CD14-positive monocyte (primary cell): ENCODE measurements around the gene BRICD5. TPM values are rescaled to one million over a fixed set of nuclear protein-coding genes. Genes with fewer than 3 reads are reported as not detected.

ENCODE experiments used
- DNase-seq, 3 donors: peaks; one replicate each; pipeline ENCODE4 v3.0.0-alpha.2; 2011 to 2022
- H2AFZ ChIP-seq: 2 replicates; pipeline ENCODE4 v1.6.0; 2012; ENCODE audit warnings: mild to moderate bottlenecking, low read depth, low read length, inconsistent platforms; ENCODE audit not compliant: insufficient read depth, poor library complexity, severe bottlenecking
- H3K27ac ChIP-seq, 2 donors: 1 replicate in 1 of 2; 2 replicates in 1 of 2; pipeline ENCODE4 v1.5.1; 2012 to 2013; ENCODE audit warnings: low read length in 2 of 2, control low read depth in 1 of 2, inconsistent platforms in 1 of 2, low read depth in 1 of 2, mild to moderate bottlenecking in 1 of 2
- H3K27me3 ChIP-seq, 2 donors: one replicate each; pipeline versions ENCODE4 v1.6.0 to v1.6.1; 2011 to 2013; ENCODE audit warnings: low read length in 2 of 2; ENCODE audit not compliant: control insufficient read depth in 2 of 2, insufficient read depth in 2 of 2
- H3K36me3 ChIP-seq, 2 donors: replicated peaks in 1 of 2; 1 replicate in 1 of 2; 2 replicates in 1 of 2; pipeline versions ENCODE4 v1.5.1 to v1.6.1; 2012 to 2013; ENCODE audit warnings: low read length in 2 of 2, control low read depth in 1 of 2, inconsistent platforms in 1 of 2, mild to moderate bottlenecking in 1 of 2; ENCODE audit not compliant: insufficient read depth in 2 of 2, control insufficient read depth in 1 of 2
- H3K4me1 ChIP-seq, 2 donors: 1 replicate in 1 of 2; 2 replicates in 1 of 2; pipeline versions ENCODE4 v1.5.1 to v1.6.1; 2012 to 2013; ENCODE audit warnings: low read length in 2 of 2, control low read depth in 1 of 2, inconsistent platforms in 1 of 2, mild to moderate bottlenecking in 1 of 2, moderate library complexity in 1 of 2; ENCODE audit not compliant: insufficient read depth in 2 of 2, control insufficient read depth in 1 of 2
- H3K4me2 ChIP-seq: replicated peaks from 2 replicates; pipeline ENCODE3; 2012; ENCODE audit warnings: low read length, moderate library complexity, mild to moderate bottlenecking; ENCODE audit not compliant: poor library complexity, severe bottlenecking; ENCODE audit errors: extremely low read depth
- H3K4me3 ChIP-seq, 3 experiments: fragments of 200-600 bp in 1 of 3; sonication (generic) in 1 of 3; replicated peaks in 1 of 3; 1 replicate in 2 of 3; 2 replicates in 1 of 3; pipeline ENCODE4 v1.5.1; 2011 to 2013; ENCODE audit warnings: low read length in 3 of 3, mild to moderate bottlenecking in 3 of 3, control low read depth in 2 of 3, low read depth in 2 of 3, inconsistent platforms in 1 of 3, moderate library complexity in 1 of 3
- H3K79me2 ChIP-seq: 2 replicates; pipeline ENCODE4 v1.6.0; 2012; ENCODE audit warnings: mild to moderate bottlenecking, control low read depth, inconsistent platforms, low read length, moderate library complexity; ENCODE audit not compliant: insufficient read depth
- H3K9ac ChIP-seq: 2 replicates; pipeline ENCODE4 v1.6.0; 2017; ENCODE audit warnings: low read length, mild to moderate bottlenecking; ENCODE audit not compliant: insufficient read depth, poor library complexity, severe bottlenecking
- H3K9me3 ChIP-seq, 2 donors: replicated peaks in 1 of 2; 1 replicate in 1 of 2; 2 replicates in 1 of 2; pipeline versions ENCODE4 v1.5.1 to v1.6.1; 2012 to 2013; ENCODE audit warnings: low read length in 2 of 2, control low read depth in 1 of 2; ENCODE audit not compliant: control insufficient read depth in 1 of 2, insufficient read depth in 1 of 2
- H4K20me1 ChIP-seq: 2 replicates; pipeline ENCODE4 v1.6.0; 2012; ENCODE audit warnings: mild to moderate bottlenecking, low read length, control low read depth, moderate library complexity; ENCODE audit not compliant: insufficient read depth
- H3K27ac Mint-ChIP-seq, 7 donors: one replicate each; pipeline ENCODE4 v1.8.0; 2020; ENCODE audit warnings: mild to moderate bottlenecking in 7 of 7, mixed read lengths in 7 of 7, moderate library complexity in 6 of 7, inconsistent platforms in 2 of 7
- H3K27me3 Mint-ChIP-seq, 3 donors: one replicate each; pipeline ENCODE4 v1.8.0; 2021 to 2022; ENCODE audit warnings: low read depth in 3 of 3, mild to moderate bottlenecking in 3 of 3, mixed read lengths in 3 of 3, moderate library complexity in 3 of 3, inconsistent platforms in 1 of 3
- H3K36me3 Mint-ChIP-seq, 2 donors: one replicate each; pipeline ENCODE4 v1.8.0; 2020; ENCODE audit warnings: mixed read lengths in 2 of 2, inconsistent platforms in 1 of 2, mild to moderate bottlenecking in 1 of 2
- H3K4me1 Mint-ChIP-seq: one replicate; pipeline ENCODE4 v1.8.0; 2020; ENCODE audit warnings: mild to moderate bottlenecking, mixed read lengths
- H3K4me3 Mint-ChIP-seq, 2 donors: one replicate each; pipeline ENCODE4 v1.8.0; 2020; ENCODE audit warnings: mild to moderate bottlenecking in 2 of 2, mixed read lengths in 2 of 2, moderate library complexity in 1 of 2
- H3K9me3 Mint-ChIP-seq, 7 donors: one replicate each; pipeline ENCODE4 v1.8.0; 2020 to 2022; ENCODE audit warnings: mixed read lengths in 7 of 7, mild to moderate bottlenecking in 6 of 7, moderate library complexity in 6 of 7, inconsistent platforms in 2 of 7
- CTCF ChIP-seq: fragments of 200-600 bp; IDR thresholded peaks from one replicate; pipeline ENCODE4 v1.8.0; 2022; ENCODE audit warnings: antibody characterized with exemption, mild to moderate bottlenecking
- WGBS: methylation state at CpG from one replicate; pipeline ENCODE4 v1.1.5; 2013; ENCODE audit warnings: missing lambda C conversion rate; ENCODE audit not compliant: insufficient coverage; 5-methylcytosine and 5-hydroxymethylcytosine counted together
- intact Hi-C, 2 donors: fragments of 100-400 bp; cut with micrococcal nuclease; formaldehyde crosslinking; loops; one replicate each; pipeline versions ENCODE4 v1.15.0 to v1.15.1; 2023
- polyA plus RNA-seq, 3 donors: library from polyadenylated mRNA; depleted of rRNA in 1 of 3; unstranded in 2 of 3; stranded (reverse) in 1 of 3; fragments of 300-500 nt in 2 of 3; fragments of >200 nt in 1 of 3; fragmentation: Illumina TruSeq in 2 of 3; gene quantifications; 1 replicate in 2 of 3; 2 replicates in 1 of 3; pipeline ENCODE4 v1.2.3, GENCODE V29; 2012 to 2021

Gene BRICD5
- polyA plus RNA-seq, 3 donors, result 8.8 TPM; not detected in 2

GRCh38 chr16:2226918-2227317, 16.3 kb upstream of the BRICD5 start:
- Histone ChIP-seq H3K4me2 (no peak overlapping the region), H3K79me2 (peaks cover 42% of the 10 kb centered on the region), H3K27me3 (no peaks in the 10 kb centered on the region), H4K20me1 (peaks cover 15% of the 10 kb centered on the region), H3K9me3 (no peaks in the 10 kb centered on the region), H2AFZ (no peak overlapping the region), H3K4me1 (peaks cover 13 to 17% of the 10 kb centered on the region in 2 donors), H3K4me3 (no peak overlapping the region), H3K9ac (no peak overlapping the region), H3K36me3 (peaks cover 37 to 50% of the 10 kb centered on the region in 2 donors), H3K27ac (no peak overlapping the region)
- Mint-ChIP-seq H3K4me1 (peaks cover 22% of the 10 kb centered on the region), H3K9me3 (no peaks in the 10 kb centered on the region), H3K36me3 (peaks cover 28 to 49% of the 10 kb centered on the region in 2 donors), H3K27ac (peak overlapping the region in 2 of 7 donors; percentile 32 to 74), H3K4me3 (no peak overlapping the region), H3K27me3 (peaks cover 0 to 2% (median 0%) of the 10 kb centered on the region in 3 donors)
- DNase-seq, result no peak
- 92% methylated on average over 2 of the region's 6 CpGs for WGBS
- TF ChIP-seq CTCF, result no peak
- intact Hi-C loops, result no loop called here

GRCh38 chr16:2226245-2226793, 15.7 kb upstream of the BRICD5 start:
- Mint-ChIP-seq H3K9me3 (no peaks in the 10 kb centered on the region), H3K4me1 (peaks cover 22% of the 10 kb centered on the region), H3K27ac (peak overlapping the region in 1 of 7 donors; percentile 33), H3K27me3 (peaks cover 0 to 2% (median 0%) of the 10 kb centered on the region in 3 donors), H3K4me3 (no peak overlapping the region), H3K36me3 (peaks cover 24 to 43% of the 10 kb centered on the region in 2 donors)
- Histone ChIP-seq H4K20me1 (peaks cover 15% of the 10 kb centered on the region), H3K9ac (no peak overlapping the region), H3K4me3 (no peak overlapping the region), H3K27ac (peak overlapping the region in 1 of 2 donors; percentile 15), H3K27me3 (no peaks in the 10 kb centered on the region), H3K9me3 (no peaks in the 10 kb centered on the region), H3K4me1 (peaks cover 13 to 17% of the 10 kb centered on the region in 2 donors), H3K36me3 (peaks cover 31 to 44% of the 10 kb centered on the region in 2 donors), H3K79me2 (peaks cover 42% of the 10 kb centered on the region), H2AFZ (no peak overlapping the region), H3K4me2 (no peak overlapping the region)
- intact Hi-C loops, result no loop called here
- no peak for DNase-seq
- 69% methylated on average over 4 of the region's 9 CpGs for WGBS
- no peak for TF ChIP-seq CTCF
